Large intestine (tissue), 3 donors: Measurements from ENCODE around the gene PEAK1. TPM values are rescaled to one million over a fixed set of nuclear protein-coding genes. Genes with fewer than 3 reads are reported as not detected.

Experiments used
- DNase-seq, 2 donors: peaks; one replicate each; pipeline versions ENCODE4 v3.0.0 to v3.0.0-alpha.2; 2013
- H3K27ac ChIP-seq: one replicate; pipeline ENCODE4 v1.5.1; 2013; ENCODE audit warnings: low read length
- H3K27me3 ChIP-seq: 2 replicates; pipeline ENCODE4 v1.6.1; 2013; ENCODE audit warnings: low read length; ENCODE audit not compliant: control insufficient read depth, insufficient read depth
- H3K36me3 ChIP-seq: 2 replicates; pipeline ENCODE4 v1.6.1; 2013; ENCODE audit warnings: low read length; ENCODE audit not compliant: control insufficient read depth, insufficient read depth
- H3K4me1 ChIP-seq: one replicate; pipeline ENCODE4 v1.6.1; 2013; ENCODE audit warnings: low read length; ENCODE audit not compliant: control insufficient read depth, insufficient read depth
- H3K4me3 ChIP-seq: one replicate; pipeline ENCODE4 v1.5.1; 2013; ENCODE audit warnings: low read length
- H3K9me3 ChIP-seq: one replicate; pipeline ENCODE4 v1.6.1; 2013; ENCODE audit warnings: mild to moderate bottlenecking, low read depth, low read length, moderate library complexity; ENCODE audit not compliant: control insufficient read depth
- WGBS: methylation state at CpG from one replicate; pipeline ENCODE4 v1.1.5; 2013; ENCODE audit warnings: low lambda C conversion rate; ENCODE audit not compliant: insufficient coverage; 5-methylcytosine and 5-hydroxymethylcytosine counted together
- polyA plus RNA-seq: library from polyadenylated mRNA; unstranded; fragments of 120-200 nt; gene quantifications from one replicate; pipeline ENCODE4 v1.2.1, GENCODE V29; 2013

PEAK1 gene
- polyA plus RNA-seq, 1 donor: 25.7 TPM

DNA sequence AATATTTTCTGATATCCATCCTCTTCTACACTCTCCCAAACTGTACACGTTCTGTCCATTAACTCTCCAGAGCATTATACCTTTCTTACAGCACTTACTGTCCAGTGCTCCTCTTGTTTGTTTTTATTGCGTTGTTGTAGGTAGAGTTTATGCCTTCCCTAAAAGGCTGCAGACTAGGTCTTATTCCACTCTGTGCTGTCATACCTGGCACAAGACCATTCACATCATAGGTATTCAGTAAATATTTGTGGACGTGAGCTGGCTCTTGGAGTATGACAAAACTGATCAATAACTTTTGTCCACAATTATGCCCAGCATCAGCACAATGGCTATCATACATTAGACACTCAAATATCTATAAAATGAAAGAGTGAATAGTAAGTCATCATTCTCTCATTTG, 5.2 kb upstream of the PEAK1 start:
- no peak overlapping the region for H3K4me3 ChIP-seq
- 88% methylated on average over 1 of the region's 3 CpGs for WGBS
- DNase-seq: no peak
- H3K4me1 ChIP-seq: no peaks in the 10 kb centered on the region
- H3K27me3 ChIP-seq: no peaks in the 10 kb centered on the region
- H3K9me3 ChIP-seq: no peaks in the 10 kb centered on the region
- no peak overlapping the region for H3K27ac ChIP-seq
- H3K36me3 ChIP-seq: no peaks in the 10 kb centered on the region

DNA sequence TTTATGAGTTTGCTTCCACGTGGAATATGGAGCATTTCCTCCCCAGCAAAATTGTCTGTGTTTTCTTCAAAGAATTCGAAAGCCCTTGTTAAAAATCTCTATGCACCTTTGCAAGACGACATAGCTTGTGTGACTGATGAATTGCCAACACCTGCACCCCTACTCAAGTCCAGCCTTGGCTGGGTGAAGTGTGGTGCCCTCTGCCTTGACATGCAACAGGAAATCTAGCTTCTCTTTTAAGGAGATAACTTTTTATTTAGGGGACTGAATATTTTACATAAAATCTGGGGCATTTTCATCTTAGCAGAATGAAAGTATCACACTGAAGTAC, 1.4 kb upstream of the PEAK1 start:
- no peaks in the 10 kb centered on the region for H3K27me3 ChIP-seq
- no peaks in the 10 kb centered on the region for H3K36me3 ChIP-seq
- H3K4me3 ChIP-seq: peak overlapping the region; percentile 82
- WGBS: no CpG with 5 or more reads among the region's 3 CpGs
- no peak for DNase-seq
- peak overlapping the region; percentile 96 for H3K27ac ChIP-seq
- peaks cover 3% of the 10 kb centered on the region for H3K4me1 ChIP-seq
- no peaks in the 10 kb centered on the region for H3K9me3 ChIP-seq

DNA sequence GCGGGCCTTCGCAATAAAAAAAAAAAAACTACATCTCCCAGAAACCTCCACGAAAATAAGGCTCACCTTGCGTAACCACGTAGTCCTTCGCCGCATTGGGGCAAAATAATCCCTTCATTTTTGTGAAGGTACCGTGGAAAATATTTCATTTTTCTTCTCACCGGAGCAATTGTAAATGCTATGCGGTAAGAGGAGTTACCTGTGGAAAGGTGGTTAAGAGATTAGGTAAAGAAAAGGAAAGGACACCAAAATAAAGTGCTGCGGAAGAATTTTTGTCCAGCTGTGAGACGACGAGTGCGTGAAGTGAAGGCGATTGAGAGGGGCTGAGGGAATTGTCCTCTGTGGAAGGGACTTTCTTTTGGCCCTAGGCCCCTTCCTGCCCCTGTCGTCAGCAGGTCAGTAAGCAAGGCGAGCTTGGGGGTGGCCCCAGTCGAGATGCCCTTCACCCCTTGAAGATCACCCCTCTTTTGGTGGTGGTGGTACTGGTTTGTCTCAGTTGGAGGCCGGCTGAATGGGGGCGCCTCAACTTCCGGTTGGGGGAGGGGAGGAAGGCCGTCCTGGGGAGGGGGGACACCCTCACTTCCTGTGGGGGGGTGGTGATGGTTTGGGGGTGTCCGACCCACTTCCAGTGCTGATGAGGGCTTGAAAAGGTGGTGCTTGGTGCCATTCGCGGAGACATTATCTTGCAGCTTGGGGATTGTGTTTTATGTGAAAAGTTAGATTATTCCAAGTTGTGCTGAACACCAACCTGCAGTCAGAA, 886 bp upstream of the PEAK1 start, which contains the start of gene HMG20A:
Gene HMG20A, plus strand, starts transcription at position 279 of the 760 bp plus-strand sequence. CDS start 37,520 bp downstream, outside the sequence.
- no peaks in the 10 kb centered on the region for H3K27me3 ChIP-seq
- 0% methylated on average over 5 of the region's 25 CpGs for WGBS
- H3K36me3 ChIP-seq: no peaks in the 10 kb centered on the region
- peak within 1 kb of the TSS; percentile 96 for H3K27ac ChIP-seq
- peak; percentile 65 to 95 for DNase-seq
- H3K4me1 ChIP-seq: peaks cover 3% of the 10 kb centered on the region
- H3K4me3 ChIP-seq: peak within 1 kb of the TSS; percentile 82
- H3K9me3 ChIP-seq: no peaks in the 10 kb centered on the region

DNA sequence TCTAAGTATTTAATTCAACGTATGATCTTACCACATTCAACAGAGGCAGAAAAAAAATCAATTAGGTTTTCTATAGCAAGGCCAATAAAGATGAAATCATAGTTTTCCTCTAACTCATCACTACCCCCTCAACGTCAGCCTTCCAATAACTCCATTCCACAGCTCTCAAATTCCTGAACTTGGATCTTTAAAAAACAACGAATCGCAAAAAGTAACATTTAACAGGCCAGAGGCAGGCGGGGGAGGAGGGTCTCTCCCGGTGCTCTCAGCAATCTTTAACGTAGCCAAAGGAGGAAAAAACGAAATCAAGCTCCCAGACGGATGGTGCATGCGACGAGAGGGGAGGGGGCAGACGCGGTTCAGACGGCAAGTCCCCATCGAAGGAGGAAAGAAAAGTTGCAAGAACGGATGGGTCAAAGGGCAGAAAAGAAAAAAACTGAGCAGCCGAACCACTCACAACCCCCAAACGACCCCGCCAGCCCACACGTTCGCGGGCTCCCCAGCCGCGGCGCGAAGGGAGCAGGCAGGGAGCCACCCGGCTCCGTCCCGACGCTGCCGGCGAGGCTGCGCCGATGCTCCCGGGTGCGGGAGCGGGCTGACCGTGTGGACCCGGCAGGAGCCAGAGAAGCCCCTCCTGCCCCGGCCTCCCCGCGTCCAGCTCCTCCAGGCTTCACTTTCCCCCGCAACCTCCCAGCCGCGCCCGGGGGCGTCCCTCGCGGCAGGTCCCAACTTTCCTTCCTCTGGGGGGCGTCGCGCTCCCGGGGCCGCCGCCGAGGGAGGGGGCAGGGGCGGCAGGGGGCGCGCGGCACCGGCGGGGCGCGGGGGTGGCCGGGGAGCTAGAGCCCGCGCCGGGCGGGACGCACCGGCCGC, 703 bp downstream of the PEAK1 start:
- Histone ChIP-seq H3K4me1 (peaks cover 3% of the 10 kb centered on the region), H3K9me3 (no peaks in the 10 kb centered on the region), H3K4me3 (peak overlapping the region; percentile 77), H3K36me3 (no peaks in the 10 kb centered on the region), H3K27ac (peak overlapping the region; percentile 69), H3K27me3 (no peaks in the 10 kb centered on the region)
- peak; percentile 20 to 68 for DNase-seq
- 12% methylated on average over 5 of the region's 72 CpGs for WGBS

DNA sequence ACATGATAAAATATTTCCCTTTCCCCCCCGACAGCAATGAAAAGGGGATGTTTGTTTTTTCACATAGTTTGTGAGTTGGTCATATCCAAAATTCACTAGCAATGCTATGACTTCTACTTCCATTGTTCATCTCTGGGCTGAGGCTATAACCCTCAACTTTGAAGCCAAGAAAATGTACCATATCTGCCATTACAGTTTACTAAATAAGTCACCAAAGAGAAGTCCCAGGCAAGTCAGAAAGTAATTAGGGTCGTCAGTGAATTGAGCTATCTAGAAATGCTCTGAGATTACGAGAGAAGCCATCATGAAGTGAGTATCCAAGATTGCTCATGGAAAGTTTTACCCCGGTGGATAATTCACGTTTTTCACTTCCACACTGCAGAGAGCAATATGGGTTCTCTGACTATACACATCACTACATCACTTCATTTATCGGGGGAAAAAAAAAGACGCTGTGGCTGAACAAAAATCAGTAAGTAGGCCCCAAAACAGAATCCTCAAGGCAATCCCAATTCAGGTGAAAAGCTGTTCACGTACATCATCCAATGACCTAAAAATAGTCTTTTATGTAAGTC, 1.4 kb downstream of the PEAK1 start:
- H3K4me1 ChIP-seq: peaks cover 3% of the 10 kb centered on the region
- 60% methylated on average over 1 of the region's 8 CpGs for WGBS
- H3K27ac ChIP-seq: peak overlapping the region; percentile 69
- no peaks in the 10 kb centered on the region for H3K9me3 ChIP-seq
- H3K4me3 ChIP-seq: peak overlapping the region; percentile 77
- H3K36me3 ChIP-seq: no peaks in the 10 kb centered on the region
- H3K27me3 ChIP-seq: no peaks in the 10 kb centered on the region
- DNase-seq: no peak

DNA sequence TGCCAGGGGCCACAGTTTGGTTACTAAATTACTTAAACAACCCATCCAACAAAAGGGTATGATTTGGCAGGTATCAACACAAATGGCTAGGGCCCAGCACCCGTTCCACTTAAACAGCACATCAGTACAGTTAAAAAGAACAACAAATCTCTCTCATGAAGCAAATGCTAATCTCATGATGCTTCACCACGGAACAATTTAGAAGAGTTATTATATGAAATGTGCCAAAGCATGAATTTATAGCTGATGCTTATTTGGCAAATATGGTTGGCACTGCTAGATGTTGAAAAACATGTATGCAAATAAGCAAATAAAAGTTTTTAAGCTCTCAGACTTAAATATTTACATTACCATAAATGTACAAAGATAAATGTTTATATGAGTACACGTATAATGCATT, 2.3 kb downstream of the PEAK1 start:
- 63% methylated on average over 1 of the region's 3 CpGs for WGBS
- peaks cover 3% of the 10 kb centered on the region for H3K4me1 ChIP-seq

DNA sequence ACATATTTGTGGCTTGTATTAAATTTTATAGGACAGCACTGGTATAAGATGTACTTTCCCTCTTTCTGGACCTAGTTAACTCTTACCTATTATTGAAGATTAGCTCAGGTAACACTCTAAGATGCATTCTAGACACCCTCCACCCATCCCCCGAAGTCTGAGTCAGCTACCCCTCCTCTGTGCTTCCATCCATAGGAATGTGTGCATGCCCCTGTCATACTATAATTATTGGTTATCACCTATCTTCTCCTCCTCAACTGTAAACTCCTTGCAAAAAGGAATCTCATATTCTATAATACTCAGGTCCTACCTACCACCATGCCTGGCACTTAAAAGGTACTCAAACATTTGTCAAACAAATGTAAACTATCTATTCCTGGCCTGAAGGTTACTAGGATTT, 3.0 kb downstream of the PEAK1 start:
- WGBS: no CpG with 5 or more reads among the region's 1 CpG
- H3K4me1 ChIP-seq: peaks cover 3% of the 10 kb centered on the region
- H3K27me3 ChIP-seq: no peaks in the 10 kb centered on the region
- no peaks in the 10 kb centered on the region for H3K36me3 ChIP-seq
- DNase-seq: no peak
- no peaks in the 10 kb centered on the region for H3K9me3 ChIP-seq
- no peak overlapping the region for H3K4me3 ChIP-seq
- no peak overlapping the region for H3K27ac ChIP-seq

More for the DNA sequence above, 2.3 kb downstream of the PEAK1 start:
- no peaks in the 10 kb centered on the region for H3K27me3 ChIP-seq
- no peaks in the 10 kb centered on the region for H3K9me3 ChIP-seq
- no peak overlapping the region for H3K4me3 ChIP-seq
- H3K27ac ChIP-seq: no peak overlapping the region
- no peak for DNase-seq
- H3K36me3 ChIP-seq: no peaks in the 10 kb centered on the region

DNA sequence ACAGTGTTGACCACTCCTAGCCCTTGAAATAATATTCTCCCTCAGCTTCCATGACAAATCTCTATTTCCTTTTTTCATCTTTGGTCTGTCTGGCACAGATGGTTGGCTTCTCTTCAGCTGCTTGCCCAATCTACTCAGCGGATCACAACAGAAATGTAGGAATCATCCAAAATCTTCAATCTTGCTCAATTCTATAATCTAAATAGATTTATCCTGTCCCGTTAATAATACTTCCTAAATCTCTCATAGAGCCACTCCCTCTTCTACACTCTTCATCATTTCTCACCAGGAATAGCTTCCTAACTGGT, 3.8 kb downstream of the PEAK1 start:
- H3K9me3 ChIP-seq: no peaks in the 10 kb centered on the region
- WGBS: 80% methylated on average over 1 of the region's 2 CpGs
- no peak overlapping the region for H3K27ac ChIP-seq
- no peak for DNase-seq
- H3K27me3 ChIP-seq: no peaks in the 10 kb centered on the region
- no peak overlapping the region for H3K4me3 ChIP-seq
- no peaks in the 10 kb centered on the region for H3K36me3 ChIP-seq
- peaks cover 9% of the 10 kb centered on the region for H3K4me1 ChIP-seq

DNA sequence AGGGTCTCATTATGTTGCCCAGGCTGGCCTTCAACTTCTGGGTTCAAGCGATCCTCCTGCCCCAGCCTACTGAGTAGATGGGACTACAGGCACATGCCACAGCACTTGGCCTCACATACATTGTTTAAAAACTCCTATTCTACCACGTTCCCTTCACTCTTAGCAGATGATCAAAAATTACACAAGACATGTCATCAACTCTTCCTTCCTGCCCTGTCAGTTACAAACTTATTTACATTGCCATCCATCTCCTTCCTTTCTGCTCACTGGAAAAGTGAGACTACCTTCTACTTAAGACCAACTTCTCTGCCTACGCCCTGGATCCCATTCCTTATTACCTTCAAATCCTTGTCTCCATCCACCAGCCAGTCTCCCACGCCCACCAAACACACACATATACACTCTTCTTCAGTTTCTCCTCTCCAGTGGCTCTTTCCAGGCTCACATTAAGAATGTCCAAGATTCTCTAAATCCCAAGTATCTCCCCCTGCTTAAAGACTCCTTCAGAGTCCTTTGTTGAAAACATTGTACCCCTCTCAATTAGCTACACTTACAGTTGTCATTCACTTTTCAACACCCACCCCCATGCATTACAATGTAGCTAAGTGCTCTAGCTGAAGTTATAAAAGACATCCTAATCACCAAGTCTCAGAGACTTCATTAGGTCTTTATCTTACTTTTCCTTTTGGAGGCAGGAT, 4.3 kb downstream of the PEAK1 start:
- 100% methylated on average over 3 of the region's 4 CpGs for WGBS

DNA sequence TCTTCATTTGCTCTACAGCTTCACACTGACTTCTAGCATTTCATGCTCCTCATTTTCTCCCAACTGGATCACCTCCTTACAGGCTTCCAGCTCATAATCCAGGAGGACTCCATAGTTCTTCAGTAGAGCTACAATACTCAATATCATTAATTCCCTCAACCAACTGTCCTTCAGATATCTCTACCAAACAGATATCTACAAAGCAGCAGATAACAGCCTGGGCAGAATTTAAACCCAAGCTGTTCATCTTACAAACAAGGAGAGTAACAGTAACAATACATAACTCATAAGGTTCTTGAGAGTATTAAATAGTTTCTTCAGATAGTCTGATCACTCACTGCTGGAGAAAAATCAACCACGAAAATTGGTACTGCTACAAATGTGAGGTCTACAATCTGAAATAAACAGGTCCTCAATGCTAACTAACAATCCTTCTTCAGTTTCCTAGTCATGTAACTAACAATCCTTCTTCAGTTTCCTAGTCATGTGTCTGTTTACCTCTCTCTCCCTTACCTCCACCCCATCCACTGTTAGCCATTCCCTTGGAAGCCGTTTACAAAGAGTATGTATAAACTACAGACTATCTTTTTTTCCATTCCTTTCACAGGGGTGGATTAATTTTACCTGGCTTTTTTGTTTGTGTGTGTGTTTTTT, 5.0 kb downstream of the PEAK1 start:
- H3K36me3 ChIP-seq: no peaks in the 10 kb centered on the region
- peaks cover 15% of the 10 kb centered on the region for H3K4me1 ChIP-seq
- H3K9me3 ChIP-seq: no peaks in the 10 kb centered on the region
- DNase-seq: no peak
- H3K27ac ChIP-seq: no peak overlapping the region
- H3K27me3 ChIP-seq: no peaks in the 10 kb centered on the region
- no CpG with 5 or more reads among the region's 2 CpGs for WGBS
- H3K4me3 ChIP-seq: no peak overlapping the region

More for the DNA sequence above, 4.3 kb downstream of the PEAK1 start:
- no peak for DNase-seq
- no peak overlapping the region for H3K4me3 ChIP-seq
- no peaks in the 10 kb centered on the region for H3K9me3 ChIP-seq
- no peaks in the 10 kb centered on the region for H3K36me3 ChIP-seq
- H3K27ac ChIP-seq: no peak overlapping the region
- H3K27me3 ChIP-seq: no peaks in the 10 kb centered on the region
- peaks cover 12% of the 10 kb centered on the region for H3K4me1 ChIP-seq
